Epithelial cell of prostate (primary cell): ENCODE measurements around the gene CSMD2.

ENCODE experiments used
- DNase-seq: peaks from one replicate; pipeline ENCODE4 v3.0.0-alpha.2; 2011; ENCODE audit warnings: low read depth, low spot score
- H3K27ac ChIP-seq: fragments of 450-650 bp; 2 replicates; pipeline ENCODE4 v1.5.1; 2017; ENCODE audit warnings: mild to moderate bottlenecking

CSMD2 gene

GRCh38 chr1:33670567-33670966, 494.5 kb downstream of the CSMD2 start:
- no peak for DNase-seq
- no peak overlapping the region for H3K27ac ChIP-seq

- H3K27ac ChIP-seq = no peak overlapping the region
- DNase-seq = no peak
These were observed 496.3 kb downstream of the CSMD2 start for GRCh38 chr1:33668695-33669094.

DNA sequence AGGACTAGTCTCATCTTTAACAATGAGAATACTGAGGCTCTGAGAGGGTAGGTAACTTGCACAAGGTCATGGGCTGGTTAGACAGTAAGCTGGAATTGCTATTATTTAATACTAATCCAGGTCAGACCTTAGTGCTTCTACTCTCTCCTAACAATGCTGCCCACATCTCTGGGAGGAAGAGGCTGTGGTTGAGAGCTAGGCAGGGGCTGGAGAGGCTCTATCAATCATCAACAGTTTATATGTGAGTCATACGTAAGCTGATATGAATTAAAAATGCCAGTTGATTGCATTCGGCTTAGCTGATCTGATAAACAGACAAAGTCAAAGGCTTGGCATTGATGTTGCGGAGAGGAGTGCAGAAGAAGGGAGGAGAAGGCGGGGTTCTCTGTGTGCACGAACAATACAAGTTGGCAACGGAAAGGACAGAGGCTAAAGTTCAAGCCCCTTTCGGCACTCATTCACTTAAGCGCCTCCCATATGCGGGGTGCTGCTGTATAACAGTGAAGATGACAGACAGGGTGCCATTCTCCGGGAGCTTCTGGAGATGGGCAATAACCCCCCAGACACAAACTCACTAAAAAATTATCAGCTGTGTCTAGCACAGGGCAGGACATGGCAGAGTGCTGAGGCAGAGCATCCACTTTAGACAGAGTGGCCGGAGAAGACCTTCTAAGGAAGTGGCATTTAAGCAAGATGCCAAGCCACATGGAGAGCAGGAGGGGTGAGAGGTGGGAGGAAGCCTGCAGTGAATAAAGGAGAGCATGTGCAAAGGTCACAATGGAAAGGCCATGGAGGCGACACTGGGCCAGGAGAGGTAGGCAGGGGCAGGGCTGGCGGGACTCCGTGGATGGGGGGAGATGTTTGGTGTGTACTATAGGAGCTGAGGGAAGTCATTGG, 497.4 kb downstream of the CSMD2 start:
- DNase-seq = no peak
- H3K27ac ChIP-seq = no peak overlapping the region

DNA sequence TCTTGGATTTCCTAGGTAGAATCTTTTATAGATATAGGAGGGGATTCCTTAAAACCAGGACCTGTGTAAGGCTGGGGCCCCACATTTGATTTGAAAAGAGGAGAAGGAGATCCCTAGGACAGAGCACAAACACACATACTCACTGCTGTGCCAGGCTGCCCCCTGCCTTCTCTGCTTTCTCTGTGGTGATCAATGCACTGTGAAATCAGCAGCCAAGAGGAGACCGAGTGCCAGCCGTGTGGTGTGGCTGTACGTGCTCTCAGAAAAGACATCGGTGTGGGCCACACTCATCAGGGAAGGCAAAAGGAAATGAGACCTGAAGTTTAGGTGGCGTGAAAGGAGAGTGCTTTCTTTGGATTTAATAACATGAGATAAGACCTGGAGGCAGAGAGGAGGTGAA, 498.4 kb downstream of the CSMD2 start:
- no peak overlapping the region for H3K27ac ChIP-seq
- DNase-seq = no peak

- DNase-seq = no peak
- H3K27ac ChIP-seq = no peak overlapping the region
These were observed 503.1 kb downstream of the CSMD2 start for GRCh38 chr1:33661811-33662454.

DNA sequence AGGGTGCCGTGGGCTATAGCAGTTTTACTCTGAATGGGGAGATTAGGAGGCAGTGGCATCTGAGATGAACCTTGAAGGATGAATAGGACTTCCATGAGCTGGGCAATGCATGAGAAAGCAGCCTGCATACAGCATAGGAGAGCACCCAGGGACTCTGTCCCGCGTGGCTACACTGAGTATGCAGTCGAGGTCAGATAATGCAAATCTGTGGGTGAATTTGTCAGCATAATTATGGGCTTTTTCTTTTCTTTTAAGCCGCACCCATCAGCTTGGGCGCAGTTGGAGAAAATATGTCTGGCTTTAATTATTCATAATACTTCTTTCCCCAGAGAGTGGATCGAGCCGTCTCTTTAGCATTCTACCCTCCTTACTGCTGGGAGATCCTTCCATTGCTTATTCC, 504.1 kb downstream of the CSMD2 start:
- H3K27ac ChIP-seq = no peak overlapping the region
- no peak for DNase-seq

DNA sequence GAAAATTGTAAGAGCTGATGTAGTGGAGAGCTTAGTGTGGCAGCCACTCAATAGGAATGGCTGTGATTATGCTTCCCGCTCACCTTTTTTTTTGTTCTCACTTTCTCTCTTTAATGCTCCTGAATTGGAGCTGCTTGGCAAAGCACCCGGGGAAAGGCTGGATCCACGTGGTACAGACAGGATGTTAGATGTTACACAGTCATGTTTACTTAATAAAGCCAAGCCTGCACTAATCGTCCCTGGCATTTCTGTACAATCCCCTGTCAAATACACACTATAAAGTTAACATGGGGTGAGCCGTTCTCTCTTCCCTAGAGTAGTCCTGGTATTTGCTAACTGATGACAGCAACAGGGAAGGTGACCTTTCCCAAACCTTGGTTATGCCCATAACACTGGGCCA, 504.8 kb downstream of the CSMD2 start:
- no peak for DNase-seq
- no peak overlapping the region for H3K27ac ChIP-seq

GRCh38 chr1:33659641-33660040, 505.4 kb downstream of the CSMD2 start:
- no peak for DNase-seq
- no peak overlapping the region for H3K27ac ChIP-seq

DNA sequence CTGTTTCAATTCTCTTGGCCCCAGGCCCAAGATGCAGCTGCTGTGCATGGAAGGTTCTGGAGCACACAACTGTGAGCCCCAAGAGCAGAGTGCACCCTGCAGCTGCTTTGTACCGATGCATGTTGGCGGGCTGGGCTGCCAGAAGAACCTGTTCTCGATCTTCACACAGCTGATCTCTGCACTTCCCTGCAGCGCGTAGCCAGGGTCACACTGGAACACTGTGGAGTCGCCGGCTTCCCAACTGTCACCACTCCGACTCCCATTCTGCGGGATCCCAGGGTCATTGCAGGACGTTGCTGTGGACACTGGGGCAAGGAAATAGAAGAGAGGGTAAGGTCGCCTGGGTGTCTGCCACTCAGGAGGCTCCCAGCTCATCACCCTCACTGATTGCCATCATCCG, 507.2 kb downstream of the CSMD2 start:
- no peak for DNase-seq
- H3K27ac ChIP-seq = no peak overlapping the region

GRCh38 chr1:33656467-33657005, 508.5 kb downstream of the CSMD2 start:
- no peak overlapping the region for H3K27ac ChIP-seq
- DNase-seq = no peak

DNA sequence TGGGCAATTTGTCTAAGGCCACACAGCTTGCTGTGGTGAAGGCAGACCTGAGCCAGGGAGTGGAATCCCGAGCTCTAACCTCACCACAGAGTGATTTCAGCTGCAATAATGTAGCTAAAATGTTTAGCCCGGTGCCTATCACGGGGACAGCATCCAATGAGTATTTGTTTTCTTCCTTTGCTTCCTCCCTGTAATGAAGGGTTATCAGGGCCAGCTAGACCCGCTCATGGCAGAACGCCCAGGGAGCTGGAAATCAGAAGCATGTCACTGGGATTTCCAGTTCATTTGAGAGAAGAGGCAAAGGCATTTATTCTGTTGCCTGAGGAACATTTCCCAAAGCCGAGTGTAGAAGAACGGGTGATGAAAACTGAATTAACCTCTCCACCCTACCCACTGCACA, 509.5 kb downstream of the CSMD2 start:
- DNase-seq = no peak

GRCh38 chr1:33654267-33654834, 510.7 kb downstream of the CSMD2 start:
- DNase-seq = no peak
- no peak overlapping the region for H3K27ac ChIP-seq

More for the DNA sequence above, 509.5 kb downstream of the CSMD2 start:
- no peak overlapping the region for H3K27ac ChIP-seq

- no peak overlapping the region for H3K27ac ChIP-seq
- no peak for DNase-seq
These were observed 511.8 kb downstream of the CSMD2 start for GRCh38 chr1:33653226-33653625.

- no peak overlapping the region for H3K27ac ChIP-seq
- DNase-seq = no peak
These were observed 514.3 kb downstream of the CSMD2 start for GRCh38 chr1:33650708-33651107.

GRCh38 chr1:33649759-33650158, 515.3 kb downstream of the CSMD2 start:
- no peak overlapping the region for H3K27ac ChIP-seq
- DNase-seq = no peak

GRCh38 chr1:33643216-33643615, 521.8 kb downstream of the CSMD2 start:
- no peak for DNase-seq
- no peak overlapping the region for H3K27ac ChIP-seq

DNA sequence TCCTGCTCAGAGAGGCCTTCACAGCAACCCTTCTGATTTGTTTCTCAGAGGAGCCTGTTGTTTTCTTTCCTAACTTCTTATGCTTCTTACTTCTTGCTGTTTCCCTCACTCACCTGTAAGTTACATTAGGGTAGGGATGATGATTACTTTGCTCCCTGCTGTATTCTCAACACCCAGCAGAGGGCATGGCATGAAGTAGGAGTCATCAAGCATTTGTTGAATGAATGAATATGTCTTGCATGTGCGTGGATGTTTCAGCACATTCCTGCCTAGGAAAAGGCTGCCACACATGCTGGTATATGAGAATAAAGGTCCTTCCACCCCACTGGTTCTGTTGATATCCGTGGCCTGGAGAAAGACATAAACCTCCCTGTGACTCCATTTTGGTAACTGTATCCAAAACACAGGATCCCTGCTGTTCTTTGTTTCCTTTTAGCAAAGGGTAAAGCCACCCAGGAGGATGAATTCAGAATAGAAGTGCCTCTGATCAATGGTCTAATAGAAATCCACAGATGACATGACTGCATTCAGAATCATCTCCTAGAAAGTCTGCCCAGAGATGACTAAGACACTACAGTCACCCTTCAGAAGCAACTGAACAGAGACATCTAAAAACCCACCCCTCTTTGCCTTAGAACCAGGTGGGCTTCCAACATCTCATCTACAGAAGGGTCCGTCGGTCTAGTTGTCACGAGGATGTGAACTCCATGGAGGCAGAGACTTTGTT, 523.8 kb downstream of the CSMD2 start:
- no peak for DNase-seq
- no peak overlapping the region for H3K27ac ChIP-seq

DNA sequence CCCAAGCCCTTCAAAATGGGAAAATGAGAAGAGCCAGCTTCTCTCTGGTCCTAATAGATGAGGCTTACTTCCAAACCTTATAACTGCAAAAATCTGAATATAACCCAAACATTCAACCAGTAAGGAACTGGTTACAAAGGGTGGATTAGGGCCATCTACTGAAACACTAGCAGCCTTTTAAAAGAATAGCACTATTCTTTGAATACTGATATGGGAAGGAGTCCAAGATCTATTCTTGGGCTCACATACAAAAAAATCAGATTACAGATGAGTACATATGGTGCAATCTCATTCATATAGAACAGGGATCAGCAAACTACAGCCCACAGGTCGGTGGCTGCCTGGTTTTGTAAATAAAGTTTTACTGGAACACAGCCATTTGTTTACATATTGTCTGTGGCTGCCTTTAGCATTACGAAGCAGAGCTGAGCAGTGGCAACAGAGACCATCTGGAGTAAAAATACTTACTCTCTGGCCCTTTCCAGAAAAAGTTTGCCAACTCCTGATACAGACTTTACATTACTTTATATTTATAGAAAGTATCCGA, 524.8 kb downstream of the CSMD2 start:
- H3K27ac ChIP-seq = no peak overlapping the region
- DNase-seq = no peak

DNA sequence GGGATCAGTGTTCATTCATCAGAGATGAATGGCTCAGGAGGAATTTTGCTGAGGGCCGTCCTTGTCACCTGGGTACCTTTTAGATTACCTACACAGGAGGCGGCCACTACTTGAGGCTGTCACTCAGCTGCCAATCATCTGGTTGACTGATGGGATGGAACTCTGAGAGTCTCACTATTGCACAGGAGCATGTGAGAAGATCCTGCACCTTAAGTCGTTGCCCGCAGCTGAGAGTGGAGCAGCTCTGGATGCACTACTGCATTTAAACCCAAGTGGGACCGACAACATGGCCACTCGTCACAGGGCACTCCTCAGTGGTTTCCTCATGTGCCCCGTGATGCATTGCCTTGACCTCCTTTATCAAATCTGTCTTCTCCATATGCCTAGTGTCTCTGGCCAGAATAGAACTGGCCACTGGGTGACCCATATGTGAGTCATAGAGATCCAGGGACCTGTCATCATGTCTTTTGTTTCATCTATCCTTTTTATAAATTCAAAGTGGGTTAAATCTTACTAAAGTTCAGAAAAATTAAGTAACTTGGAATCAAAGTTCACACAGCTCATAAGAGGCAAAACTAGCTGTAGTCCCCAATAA, 527.1 kb downstream of the CSMD2 start:
- DNase-seq = no peak
- no peak overlapping the region for H3K27ac ChIP-seq

DNA sequence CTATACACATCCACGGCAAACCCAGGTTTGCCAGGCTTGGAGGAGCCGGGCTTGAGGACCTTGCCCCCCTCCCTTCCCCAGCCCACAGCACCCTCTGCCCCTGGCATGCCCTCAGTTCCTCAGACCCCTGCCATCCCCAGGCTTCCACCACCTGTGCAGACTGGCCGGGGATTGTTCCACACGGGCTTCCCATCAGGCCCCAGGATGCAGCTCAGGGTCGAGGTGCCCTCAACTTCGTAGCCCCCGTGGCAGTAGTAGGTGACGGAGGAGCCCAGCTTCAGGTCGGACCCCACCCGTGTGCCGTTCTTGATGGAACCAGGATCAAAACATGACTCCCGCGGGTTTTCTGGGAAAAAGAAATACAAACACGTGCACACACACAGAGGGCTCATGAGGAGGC, 528.8 kb downstream of the CSMD2 start:
- H3K27ac ChIP-seq = no peak overlapping the region
- DNase-seq = no peak
